Spleen (tissue), 7 donors: ENCODE results near the gene TAF11L7.

Source experiments
- POLR2A ChIP-seq, 3 donors: fragments of 450-650 bp; IDR thresholded peaks; one replicate each; pipeline ENCODE4 v1.5.1; 2017; ENCODE audit warnings: antibody characterized with exemption in 3 of 3, mild to moderate bottlenecking in 1 of 3
- POLR2AphosphoS5 ChIP-seq, 3 donors: sonication (generic); formaldehyde crosslinking; IDR thresholded peaks; one replicate each; pipeline ENCODE4 v1.5.1; 2017; ENCODE audit warnings: antibody characterized with exemption in 3 of 3
- TF ChIP-seq, protein P1 (sequence below), 11 experiments: fragments of 200-600 bp in 7 of 11; fragments of 450-650 bp in 4 of 11; sonication (generic) in 4 of 11; IDR thresholded peaks in 8 of 11; conservative IDR thresholded peaks in 3 of 11; 1 replicate in 7 of 11; 2 replicates in 4 of 11; pipeline versions ENCODE4 v1.4.0 to v1.8.0; 2016 to 2021; ENCODE audit warnings: antibody characterized with exemption in 11 of 11, inconsistent platforms in 4 of 11, mild to moderate bottlenecking in 1 of 11
- donor health status: DM: no; HTN: no; CAD: no; lungs with moderate emphysema.
- donor health status: DM: no; HTN: no; CAD: no.
- donor health status: DM: no; HTN: no; CAD: no.

DNA sequence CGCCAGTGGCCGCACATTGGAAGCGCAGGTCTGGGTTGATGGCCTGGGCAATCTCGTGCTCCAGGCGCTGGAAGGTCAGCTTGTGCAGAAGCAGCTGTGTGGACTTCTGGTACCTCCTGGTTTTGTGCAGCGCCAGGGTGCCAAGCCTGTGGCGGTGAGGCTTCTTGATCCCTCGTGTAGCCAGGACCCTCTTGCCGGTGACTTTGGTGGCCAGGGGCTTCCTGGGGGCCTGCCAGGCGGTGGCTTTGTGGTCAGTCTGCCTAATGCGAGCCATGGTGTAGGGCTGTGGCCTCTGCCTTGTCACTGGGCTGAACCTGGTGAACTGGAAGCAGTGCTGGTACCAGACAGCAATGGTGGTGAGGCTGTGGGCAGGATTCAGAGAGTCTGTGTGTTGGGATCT, 40.1 kb upstream of the TAF11L7 start:
- TF ChIP-seq, protein P1, sequence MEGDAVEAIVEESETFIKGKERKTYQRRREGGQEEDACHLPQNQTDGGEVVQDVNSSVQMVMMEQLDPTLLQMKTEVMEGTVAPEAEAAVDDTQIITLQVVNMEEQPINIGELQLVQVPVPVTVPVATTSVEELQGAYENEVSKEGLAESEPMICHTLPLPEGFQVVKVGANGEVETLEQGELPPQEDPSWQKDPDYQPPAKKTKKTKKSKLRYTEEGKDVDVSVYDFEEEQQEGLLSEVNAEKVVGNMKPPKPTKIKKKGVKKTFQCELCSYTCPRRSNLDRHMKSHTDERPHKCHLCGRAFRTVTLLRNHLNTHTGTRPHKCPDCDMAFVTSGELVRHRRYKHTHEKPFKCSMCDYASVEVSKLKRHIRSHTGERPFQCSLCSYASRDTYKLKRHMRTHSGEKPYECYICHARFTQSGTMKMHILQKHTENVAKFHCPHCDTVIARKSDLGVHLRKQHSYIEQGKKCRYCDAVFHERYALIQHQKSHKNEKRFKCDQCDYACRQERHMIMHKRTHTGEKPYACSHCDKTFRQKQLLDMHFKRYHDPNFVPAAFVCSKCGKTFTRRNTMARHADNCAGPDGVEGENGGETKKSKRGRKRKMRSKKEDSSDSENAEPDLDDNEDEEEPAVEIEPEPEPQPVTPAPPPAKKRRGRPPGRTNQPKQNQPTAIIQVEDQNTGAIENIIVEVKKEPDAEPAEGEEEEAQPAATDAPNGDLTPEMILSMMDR (IDR thresholded peaks at IDR 0.05 in 8 of 11, conservative IDR thresholded peaks at IDR 0.05 in 3 of 11): no peak
- TF ChIP-seq POLR2A (IDR thresholded peaks at IDR 0.05): no peak
- no peak for TF ChIP-seq POLR2AphosphoS5 (IDR thresholded peaks at IDR 0.05)
